Measurements from ENCODE around the gene TAF10.

DNA sequence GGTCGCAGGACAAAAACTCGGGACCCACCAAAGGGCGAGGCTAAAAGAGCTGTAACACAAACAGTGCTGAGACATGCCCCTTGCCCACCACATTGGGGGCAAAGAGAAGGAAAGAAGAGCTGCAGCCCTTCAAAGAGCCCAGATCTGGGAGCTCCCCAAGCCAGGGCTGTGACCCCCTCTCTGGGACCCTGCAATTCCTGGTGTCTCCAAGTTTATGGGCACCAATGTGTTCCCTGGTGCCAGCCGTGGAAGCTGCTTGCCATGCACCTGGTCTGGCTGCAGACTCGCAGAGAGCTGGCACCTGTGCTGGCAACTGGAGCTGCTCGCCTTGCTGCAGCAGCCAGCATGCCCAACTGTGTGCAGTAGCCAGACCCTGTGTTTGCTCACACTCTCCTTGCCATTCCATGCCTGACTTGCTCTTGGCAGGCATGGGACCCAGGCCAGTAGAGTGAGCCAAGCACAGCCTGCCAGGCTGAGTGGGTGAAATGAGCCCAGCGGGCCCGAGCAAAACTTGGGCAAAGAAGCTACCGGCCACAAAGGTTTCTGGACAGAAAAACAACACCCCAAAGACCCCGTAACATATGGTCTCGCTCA lies 24.6 kb downstream of the TAF10 start:
- TF ChIP-seq, protein P1, sequence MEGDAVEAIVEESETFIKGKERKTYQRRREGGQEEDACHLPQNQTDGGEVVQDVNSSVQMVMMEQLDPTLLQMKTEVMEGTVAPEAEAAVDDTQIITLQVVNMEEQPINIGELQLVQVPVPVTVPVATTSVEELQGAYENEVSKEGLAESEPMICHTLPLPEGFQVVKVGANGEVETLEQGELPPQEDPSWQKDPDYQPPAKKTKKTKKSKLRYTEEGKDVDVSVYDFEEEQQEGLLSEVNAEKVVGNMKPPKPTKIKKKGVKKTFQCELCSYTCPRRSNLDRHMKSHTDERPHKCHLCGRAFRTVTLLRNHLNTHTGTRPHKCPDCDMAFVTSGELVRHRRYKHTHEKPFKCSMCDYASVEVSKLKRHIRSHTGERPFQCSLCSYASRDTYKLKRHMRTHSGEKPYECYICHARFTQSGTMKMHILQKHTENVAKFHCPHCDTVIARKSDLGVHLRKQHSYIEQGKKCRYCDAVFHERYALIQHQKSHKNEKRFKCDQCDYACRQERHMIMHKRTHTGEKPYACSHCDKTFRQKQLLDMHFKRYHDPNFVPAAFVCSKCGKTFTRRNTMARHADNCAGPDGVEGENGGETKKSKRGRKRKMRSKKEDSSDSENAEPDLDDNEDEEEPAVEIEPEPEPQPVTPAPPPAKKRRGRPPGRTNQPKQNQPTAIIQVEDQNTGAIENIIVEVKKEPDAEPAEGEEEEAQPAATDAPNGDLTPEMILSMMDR (conservative IDR thresholded peaks at IDR 0.05) = no peak
- TF ChIP-seq EZH2 (IDR thresholded peaks at IDR 0.05; ENCODE audit: low read depth) = no peak

All from PC-9 (cell line).